NCI-H2196 (cell line): ENCODE measurements around the gene FBRS.
"Not testable (repeated sequence)": the region's sequence is repeated elsewhere in the genome, so short reads cannot be mapped to it uniquely, and the experiment has no call there.

Experiments used
- DNase-seq: peaks from one replicate; lab custom pipeline; 2025; ENCODE audit not compliant: unreplicated experiment; lab: John Stamatoyannopoulos, UW

Gene FBRS

DNA sequence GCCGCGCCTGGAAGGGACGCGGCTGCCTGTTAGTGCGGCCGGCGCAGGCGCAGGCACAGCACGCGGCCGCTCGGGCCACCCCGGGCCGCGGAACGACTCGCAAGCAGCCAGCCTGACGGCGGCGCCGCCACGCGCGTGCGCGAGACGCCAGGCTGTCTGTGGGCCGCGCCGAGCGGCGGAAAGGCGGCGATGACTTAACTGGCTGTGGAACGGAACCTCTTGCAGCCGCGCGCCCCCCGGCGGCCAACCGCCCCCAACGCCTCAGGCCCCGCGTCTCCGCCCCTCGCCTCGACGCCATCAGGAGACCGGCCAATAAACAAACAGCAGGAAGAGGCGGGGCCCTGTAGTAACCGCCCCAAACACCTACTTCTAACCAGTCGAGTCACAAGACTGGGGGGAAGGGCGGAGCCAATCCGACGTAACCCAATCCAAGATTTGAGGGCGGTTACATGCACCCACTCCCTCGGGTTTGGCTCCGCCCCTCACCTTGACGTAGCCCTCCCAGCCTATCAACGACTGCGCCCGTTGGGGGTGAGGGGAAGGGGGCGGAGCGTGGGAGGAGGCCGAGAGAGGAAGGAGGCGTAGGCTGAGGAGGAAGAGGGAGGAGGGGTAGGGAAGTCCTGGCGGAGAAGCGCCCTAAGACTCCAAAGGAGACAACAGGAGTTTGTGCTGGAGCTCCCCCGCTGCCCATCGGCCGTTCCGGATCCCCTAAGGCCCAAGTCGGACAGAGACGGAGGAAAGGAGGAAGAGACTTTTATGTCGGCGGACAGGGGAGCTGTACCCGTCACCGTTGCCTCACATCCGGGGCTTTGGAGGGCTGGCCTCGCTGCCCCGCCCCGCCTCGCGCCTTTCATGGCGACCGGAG lies at the start of gene FBRS:
TSS of gene FBRS (plus strand) at position 566 of the 865 bp plus-strand sequence. CDS start 1,088 bp downstream, outside the sequence.
- DNase-seq, result peak; percentile 99

DNA sequence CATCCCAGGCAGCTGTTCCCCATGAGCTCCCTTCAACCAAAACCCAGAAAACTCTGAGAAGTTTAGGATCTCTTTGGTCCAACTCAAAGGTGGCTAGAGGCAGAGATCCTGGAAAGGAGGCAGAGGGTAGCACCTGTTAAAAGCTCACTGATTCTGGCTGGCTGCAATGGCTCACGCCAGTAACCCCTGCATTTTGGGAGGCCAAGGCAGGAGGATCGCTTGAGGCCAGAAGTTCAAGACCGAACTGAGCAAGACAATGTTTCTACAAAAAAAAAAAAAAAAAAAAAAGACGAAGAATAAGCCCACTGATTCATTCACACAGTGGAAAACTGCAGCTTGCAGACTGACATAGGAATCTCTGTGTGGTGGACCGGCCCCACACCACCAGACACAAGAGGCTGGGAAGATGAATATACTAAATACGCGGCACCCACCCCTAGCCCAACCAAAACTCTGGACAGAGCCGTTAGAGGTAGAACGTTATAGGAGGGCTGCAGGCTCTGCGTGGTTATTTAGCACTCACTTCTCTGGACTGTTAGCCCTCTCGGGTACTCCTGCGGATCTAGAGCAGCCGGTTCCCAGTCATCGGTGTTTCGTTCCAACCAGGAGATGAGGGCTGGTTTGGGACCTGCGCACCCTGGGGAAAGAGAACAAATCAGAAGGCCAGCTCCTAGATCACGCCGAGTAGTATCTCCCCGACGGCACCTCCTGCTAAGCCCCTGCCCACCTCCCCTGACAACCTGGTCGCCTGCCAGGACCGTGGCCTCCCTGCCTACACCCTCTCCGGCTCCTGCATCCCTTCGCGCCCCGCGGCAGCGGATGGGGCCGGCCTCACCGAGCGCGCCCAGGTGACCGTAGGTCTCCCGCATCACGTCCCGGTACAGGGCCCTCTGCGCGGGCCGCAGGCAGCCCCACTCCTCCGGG lies 49.0 kb upstream of the FBRS start:
- DNase-seq, result peak; percentile 32

DNA sequence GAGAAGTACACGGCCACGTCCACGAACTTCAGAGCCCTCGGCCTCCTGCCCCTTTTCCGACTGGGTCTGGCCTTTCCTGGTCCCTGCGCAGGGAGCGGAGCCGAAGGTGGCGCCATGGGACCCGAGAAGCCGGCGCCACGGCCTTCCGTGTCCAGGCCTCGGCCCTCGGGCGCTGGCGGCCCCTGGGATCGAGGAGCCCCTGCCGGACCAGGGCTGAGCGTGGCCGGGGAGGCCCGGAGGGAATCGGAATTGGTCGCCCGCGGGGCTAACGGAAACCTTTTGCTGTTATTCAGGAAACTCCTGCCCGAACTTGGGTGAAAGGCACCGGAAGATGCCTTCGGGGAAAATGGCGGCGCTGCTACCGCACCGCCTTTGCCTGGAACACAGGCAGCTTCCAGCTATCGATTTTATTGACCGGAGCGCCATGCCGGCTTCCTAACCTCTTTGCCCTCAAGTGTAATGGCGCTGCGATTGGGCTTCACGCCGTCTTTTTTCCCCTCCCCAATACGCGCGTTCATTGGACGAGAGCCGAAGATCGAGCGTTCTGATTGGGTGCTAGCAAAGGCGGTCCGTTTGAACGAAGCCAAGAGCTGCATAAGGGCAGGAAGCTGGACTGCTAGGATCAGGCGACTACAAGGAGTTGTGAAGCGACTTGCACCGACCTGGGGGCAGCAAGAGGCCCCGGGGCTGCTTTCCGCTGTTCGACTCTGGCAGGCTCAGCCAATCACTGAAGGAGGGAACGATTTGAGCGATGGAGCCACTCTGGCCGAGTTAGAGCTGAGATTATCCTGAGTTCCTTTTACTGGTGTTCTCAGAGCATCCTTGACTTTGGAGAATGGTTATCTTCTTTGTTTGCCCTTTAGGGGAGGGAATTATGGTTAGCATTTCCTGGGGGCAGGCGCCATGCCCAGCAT lies 48.0 kb upstream of the FBRS start, which contains the start of gene ZNF689:
TSS of gene ZNF689 (minus strand) at position 464 of the 914 bp plus-strand sequence. CDS start at position 116, 348 bp downstream.
- peak; percentile 97 for DNase-seq

DNA sequence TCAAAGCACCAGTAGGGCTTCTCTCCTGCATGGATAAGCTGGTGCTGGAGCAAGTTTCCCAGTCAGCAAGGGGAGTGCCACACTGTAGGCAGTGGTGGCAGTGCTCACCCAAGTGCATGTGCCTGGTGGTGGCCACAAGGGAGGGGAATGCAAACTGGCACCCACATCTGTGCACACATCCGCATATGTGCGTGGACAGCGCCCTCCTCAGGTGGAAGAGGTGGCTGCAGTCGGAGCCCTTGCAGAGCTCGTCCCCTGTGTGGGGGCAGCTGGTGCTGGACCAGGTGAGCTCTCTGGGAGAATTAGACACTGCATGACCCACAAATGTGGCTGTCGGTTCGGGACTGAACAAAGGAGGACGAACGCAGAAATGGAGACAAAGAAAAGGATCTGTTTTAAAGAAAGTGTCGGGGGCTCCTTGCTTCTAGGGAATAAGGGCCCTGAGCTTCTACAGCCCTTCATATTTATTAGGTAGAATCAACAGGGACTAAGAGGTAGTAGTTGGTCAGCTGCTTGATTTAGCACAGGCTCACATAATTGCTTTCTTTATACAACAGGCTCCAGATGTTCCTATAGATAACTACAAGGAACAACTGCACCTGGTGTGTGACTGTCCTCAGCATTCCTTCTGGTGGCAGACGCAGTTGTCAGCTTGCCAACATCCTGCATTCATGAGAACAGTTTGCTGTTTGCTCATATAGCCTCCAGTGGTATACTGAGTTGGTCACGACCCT lies 42.7 kb upstream of the FBRS start:
- DNase-seq, result peak; percentile 40

DNA sequence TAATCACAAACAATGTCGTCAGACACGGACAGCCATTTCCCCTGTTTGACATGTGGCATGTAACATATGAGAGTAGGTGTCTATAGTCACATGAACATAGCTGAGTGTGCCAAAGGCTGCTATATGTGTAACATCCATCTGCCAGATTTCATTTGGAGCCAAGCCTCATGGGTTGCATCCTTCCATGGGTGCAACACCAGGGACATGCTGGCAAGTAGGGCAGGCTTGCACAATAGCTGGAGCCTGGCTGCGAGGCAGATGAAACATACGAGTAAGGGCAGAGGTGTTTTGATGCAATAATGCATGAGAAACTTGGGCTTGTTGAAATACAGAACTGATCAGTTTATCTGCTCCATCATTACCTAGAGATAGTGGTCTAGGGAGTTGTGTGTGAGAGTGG lies 39.0 kb upstream of the FBRS start:
- DNase-seq, result no peak

DNA sequence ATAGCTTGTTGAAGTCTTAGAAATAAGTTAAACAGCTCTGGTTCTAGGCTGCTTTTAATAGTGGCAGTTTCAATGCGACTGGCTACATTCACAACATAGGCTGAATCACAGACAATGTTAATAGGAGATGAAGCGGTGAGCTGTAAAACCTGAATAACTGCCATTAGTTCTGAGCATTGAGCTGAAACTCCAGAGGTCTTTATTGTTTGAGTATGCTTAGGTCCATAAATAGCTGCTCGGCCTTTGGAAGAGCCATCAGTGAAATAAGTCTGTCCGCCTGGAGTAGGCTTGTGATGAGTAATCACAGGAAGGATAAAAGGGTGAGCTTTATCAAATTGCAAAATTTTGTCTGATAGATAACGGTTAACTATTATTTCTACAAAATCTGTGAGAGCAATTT lies 38.6 kb upstream of the FBRS start:
- no peak for DNase-seq

DNA sequence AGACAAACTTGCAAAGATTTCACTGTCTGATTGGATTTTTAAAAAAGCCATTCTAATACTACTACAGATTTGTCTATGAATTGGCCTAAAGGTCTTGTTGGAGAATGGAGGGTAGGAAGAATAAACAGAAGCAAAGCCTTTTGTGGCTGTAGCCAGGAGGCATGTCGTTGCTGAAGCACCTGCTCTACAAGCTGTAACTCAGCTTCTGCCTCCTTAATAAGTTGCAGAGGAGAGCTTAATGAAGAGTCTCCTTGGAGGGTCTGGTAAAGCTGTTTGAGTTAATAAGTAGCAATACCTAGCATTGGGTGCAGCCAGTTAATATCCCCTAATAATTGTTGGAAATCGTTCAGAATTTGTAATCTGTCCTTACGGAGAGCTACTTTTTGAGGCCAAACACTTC lies 38.1 kb upstream of the FBRS start:
- DNase-seq, result no peak

DNA sequence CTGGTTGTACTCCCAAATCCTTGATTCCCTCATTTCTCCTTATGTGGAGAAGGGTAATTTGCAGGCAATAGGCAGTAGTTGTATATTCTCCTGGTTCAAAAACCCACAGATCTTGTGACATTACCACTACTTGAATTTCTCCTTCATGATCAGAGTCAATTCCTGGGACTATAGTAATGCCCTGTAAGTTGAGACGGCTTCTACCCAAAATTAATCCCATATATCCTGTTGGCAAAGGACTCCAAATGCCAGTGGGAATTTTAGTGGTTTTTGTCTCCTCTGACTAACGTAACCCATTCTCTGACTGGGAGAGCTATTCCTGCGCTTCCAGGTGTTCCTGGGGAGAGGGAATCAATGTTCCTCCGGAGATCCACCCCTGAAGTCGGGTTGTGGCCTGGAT lies 36.5 kb upstream of the FBRS start:
- DNase-seq, result no peak

DNA sequence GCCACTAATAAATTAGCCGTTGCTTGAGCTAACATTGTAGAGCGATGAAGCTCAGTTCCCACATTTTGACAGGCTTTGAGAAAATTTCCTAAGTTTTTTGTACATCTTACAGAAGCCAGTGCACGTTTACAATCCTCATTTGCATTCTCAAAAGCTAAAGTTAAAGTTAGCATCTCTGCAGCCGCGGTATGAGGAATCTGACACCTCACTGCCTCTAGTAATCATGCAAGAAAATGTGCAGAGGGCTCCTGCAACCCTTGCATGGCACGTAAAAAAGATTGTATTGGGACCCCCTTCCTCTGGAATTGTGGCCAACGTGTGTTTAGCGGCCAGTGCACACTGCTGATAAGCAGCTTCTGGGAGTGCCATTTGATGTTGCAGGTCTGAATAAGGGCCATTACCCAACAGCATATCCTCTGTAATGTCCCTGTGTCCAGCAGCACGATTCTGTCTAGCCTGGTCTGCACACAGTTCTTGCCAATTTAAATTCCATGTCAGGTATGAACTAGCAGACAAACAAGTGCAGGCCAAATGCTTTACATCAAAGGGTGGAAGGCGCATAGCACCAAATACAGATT lies 35.7 kb upstream of the FBRS start:
- no peak for DNase-seq

DNA sequence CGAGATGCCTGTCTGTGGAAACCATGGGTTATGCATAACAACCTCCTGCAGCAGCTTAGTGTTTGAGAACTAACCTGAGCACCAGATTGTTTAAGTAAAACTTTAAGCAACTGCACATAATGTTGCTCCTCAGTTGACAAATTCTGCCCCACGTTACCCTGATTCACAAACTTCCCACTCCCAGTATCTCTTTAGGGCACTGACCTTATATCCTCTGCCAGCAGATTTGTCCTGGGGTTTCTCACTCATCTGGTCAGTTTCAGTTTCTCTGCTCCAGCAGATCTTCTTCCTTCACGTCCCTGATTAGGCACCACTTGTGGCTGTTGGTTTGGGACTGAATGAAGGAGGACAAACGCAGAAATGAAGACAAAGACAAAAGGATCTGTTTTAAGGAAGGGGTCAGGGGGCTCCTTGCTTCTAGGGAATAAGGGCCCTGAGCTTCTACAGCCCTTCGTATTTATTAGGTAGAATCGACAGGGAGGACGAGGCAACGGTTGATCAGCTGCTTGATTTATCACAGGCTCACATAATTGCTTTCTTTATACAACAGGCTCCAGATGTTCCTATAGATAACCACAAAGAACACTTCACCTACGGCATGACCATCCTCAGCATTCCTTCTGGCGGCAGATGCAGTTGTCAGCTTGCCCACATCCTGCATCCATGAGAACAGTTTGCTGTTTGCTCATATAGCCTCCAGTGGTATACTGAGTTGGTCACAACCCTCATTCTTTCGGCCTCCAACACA lies 34.5 kb upstream of the FBRS start:
- no peak for DNase-seq

DNA sequence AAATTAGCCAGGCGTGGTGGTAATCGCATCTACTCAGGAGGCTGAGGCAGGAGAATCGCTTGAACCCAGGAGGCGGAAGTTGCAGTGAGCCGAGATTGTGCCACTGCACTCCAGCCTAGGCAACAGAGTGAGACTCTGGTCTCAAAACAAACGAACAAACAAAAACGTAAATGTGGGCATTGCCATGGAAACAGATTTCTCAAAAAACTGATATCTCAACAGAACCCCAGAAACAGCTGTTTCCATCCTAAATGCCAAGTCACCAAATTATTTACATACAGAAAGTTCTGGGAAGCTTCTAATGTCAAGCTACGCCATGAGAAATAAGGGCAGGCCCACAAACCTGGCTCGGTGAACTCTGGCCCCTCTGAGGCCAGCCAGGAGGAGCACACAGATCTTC lies 32.0 kb upstream of the FBRS start:
- no peak for DNase-seq

DNA sequence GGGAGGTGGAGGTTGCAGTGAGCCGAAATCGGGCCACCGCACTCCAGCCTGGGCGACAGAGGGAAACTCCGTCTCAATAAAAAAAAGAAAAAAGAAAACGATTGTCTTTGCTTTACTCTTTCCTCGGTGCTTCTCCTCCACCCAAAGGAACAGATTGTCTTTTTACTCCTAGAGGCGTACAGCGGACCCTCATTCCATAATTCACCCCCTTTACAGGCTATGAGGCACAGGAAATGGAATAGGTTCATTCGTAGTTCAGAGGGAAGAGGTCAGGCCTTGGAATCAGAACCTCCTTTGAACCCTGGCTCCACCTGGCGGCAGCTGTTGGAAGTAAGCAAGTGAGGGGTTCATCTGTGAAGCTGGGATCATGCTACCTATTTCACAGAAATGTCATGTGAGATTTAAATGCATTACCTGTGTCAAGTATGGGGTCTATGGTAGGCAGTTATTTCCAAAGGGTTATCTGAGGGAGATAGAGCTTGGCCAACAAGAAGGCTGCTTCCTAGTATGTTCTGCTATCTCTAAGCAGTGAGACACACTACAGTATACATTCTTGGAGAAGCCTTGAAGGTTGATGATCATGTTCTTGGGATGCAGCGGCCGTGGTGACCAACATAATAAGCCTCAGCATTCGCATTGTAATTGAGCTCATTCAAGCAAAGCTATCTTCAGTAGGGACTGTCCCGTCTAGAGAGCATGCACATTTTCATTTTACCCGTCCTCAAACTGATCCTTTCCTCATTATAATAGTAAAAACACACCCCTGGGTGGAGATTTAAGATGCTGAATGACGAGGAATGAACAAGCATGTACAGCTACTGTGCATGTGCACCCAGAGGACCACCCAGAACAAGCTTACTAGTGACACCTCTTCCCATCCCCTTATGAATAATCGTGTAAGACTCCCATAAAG lies 29.3 kb upstream of the FBRS start:
- peak; percentile 83 for DNase-seq

DNA sequence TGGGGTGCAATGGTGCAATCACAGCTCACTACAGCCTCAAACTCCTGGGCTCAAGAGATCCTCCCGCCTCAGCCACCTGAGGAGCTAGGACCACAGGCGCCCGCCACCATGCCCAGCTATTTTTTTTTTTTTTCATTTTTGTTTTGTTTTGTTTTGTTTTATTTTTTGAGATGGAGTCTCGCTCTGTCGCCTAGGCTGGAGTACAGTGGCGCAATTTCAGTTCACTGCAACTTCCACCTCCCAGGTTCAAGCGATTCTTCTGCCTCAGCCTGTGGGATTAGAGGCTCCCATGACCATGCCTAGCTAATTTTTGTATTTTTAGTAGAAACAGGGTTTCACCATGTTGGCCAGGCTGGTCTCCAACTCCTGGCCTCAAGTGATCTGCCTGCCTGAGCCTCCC lies 25.8 kb upstream of the FBRS start:
- DNase-seq, result not testable (repeated sequence)

DNA sequence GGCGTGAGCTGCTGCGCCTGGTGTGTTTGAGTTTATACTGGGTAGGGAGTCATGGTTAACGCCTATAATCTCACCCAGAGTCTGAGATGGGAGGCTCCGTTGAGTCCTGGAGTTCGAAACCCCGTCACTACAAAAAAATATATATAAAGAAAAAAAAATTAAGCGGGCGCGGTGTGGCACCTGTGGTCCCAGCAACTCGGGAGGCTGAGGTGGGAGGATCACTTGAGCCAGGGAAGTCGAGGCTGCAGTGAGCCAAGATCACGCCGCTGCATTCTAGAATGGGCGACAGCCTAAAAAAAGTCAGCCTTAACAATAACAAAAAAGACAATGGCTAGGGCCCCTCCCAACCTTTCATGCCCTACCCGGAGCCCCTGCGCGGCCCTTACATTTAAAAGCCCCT lies 24.7 kb upstream of the FBRS start:
- DNase-seq, result no peak

DNA sequence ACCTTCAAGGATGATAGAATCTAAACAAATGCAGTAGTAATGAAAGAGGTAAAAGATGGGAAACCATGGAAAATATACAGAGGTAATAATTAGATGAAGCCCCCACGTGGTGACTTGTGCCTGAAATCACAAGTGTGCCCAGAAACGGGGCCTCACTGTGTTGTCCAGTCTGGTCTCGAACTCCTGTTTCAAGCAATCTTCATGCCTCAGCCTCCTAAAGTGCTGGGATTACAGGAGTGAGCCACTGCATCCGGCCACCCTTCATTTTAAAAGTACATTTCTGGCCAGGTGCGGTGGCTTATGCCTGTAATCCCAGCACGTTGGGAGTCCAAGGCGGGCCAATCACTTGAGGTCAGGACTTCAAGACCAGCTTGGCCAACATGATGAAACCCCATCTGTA lies 21.6 kb upstream of the FBRS start:
- no peak for DNase-seq

DNA sequence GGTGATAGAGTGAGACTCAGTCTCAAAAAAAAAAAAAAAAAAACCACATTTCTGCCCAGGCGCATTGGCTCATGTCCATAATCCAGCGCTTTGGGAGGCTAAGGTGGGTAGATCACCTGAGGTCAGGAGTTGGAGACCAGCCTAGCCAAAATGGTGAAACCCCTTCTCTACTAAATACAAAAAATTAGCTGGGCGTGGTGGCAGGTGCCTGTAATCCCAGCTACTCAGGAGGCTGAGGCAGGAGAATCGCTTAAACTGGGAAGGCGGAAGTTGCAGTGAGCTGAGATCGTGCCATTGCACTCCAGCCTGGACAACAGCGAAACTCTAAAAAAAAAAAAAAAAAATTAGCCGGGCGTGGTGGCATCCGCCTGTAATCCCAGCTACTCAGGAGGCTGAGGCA lies 21.1 kb upstream of the FBRS start:
- DNase-seq, result not testable (repeated sequence)

DNA sequence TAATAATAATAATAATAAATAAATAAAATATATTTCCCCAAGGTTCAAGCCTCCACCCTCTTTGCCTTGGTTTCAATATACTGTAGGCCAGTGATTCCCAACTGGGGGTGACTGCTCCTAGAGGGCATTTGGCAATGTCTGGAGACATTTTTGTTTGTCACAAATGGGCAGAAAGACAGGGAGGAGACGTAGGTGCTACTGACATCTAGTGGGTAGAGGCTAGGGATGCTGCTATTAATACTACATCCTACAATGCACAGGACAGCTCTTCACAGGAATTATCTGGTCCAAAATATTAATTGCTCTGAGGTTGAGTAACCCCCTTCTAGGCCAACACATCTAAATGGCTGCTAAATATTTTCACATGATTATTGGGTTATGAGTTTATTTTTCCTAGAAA lies 20.3 kb upstream of the FBRS start:
- peak; percentile 49 for DNase-seq

DNA sequence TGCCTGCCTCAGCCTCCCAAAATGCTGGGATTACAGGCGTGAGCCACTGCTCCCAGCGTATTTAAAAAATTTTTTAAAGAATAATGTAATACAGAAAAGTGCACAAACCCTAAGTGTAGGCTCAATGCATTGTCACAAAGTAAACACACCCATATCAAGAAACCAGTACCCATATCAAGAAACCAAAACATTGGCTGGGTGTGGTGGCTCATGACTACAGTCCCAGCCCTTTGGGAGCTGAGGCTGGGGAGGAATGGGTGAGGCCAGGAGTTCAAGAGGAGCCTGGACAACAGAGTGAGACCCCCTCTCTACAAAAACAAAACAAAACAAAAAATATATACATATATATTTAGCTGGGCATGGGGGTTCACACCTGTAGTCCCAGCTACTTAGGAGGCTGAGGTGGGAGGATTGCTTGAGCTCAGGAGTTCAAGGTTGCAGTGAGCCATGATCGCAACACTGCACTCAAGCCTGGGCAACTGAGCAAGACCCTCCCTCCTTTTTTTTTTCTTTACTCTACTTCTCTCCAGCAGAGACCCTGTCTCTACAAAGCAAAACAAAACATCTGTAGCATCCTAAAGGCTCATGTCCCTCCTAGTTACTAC lies 16.8 kb upstream of the FBRS start:
- DNase-seq, result no peak
